Liver (tissue), 9 donors: ENCODE results near the gene INPP5A. TPM values are rescaled to one million over a fixed set of nuclear protein-coding genes. Genes with fewer than 3 reads are reported as not detected.

ENCODE experiments used
- DNase-seq: peaks from one replicate; pipeline ENCODE4 v3.0.0-alpha.2; 2017; ENCODE audit warnings: low spot score
- H3K27ac ChIP-seq, 2 donors: one replicate each; pipeline ENCODE4 v1.7.0; 2013; ENCODE audit warnings: inconsistent platforms in 2 of 2, low read length in 2 of 2, control low read depth in 1 of 2, low read depth in 1 of 2, mild to moderate bottlenecking in 1 of 2
- H3K27me3 ChIP-seq, 4 donors: one replicate each; pipeline versions ENCODE4 v1.6.1 to v1.7.0; 2013; ENCODE audit warnings: low read length in 3 of 4, inconsistent platforms in 1 of 4, mild to moderate bottlenecking in 1 of 4, moderate library complexity in 1 of 4; ENCODE audit not compliant: control insufficient read depth in 4 of 4, insufficient read depth in 4 of 4
- H3K36me3 ChIP-seq, 4 donors: one replicate each; pipeline versions ENCODE4 v1.6.1 to v1.7.0; 2013; ENCODE audit warnings: low read length in 3 of 4, mild to moderate bottlenecking in 3 of 4, low read depth in 1 of 4, moderate library complexity in 1 of 4; ENCODE audit not compliant: control insufficient read depth in 4 of 4, insufficient read depth in 3 of 4
- H3K4me1 ChIP-seq, 4 donors: one replicate each; pipeline versions ENCODE4 v1.6.1 to v1.7.0; 2013; ENCODE audit warnings: low read length in 3 of 4, mild to moderate bottlenecking in 3 of 4, moderate library complexity in 1 of 4; ENCODE audit not compliant: control insufficient read depth in 4 of 4, insufficient read depth in 4 of 4
- H3K4me3 ChIP-seq, 3 donors: one replicate each; pipeline versions ENCODE4 v1.6.1 to v1.7.0; 2013; ENCODE audit warnings: low read length in 3 of 3, control low read depth in 1 of 3, low read depth in 1 of 3, mild to moderate bottlenecking in 1 of 3
- H3K9ac ChIP-seq, 2 donors: one replicate each; pipeline ENCODE4 v1.7.0; 2013; ENCODE audit warnings: low read length in 2 of 2, mild to moderate bottlenecking in 2 of 2, moderate library complexity in 2 of 2, control low read depth in 1 of 2, low read depth in 1 of 2
- H3K9me3 ChIP-seq, 4 donors: one replicate each; pipeline versions ENCODE4 v1.6.1 to v1.7.0; 2013; ENCODE audit warnings: low read length in 3 of 4; ENCODE audit not compliant: control insufficient read depth in 4 of 4
- EGR1 ChIP-seq, 2 donors: IDR thresholded peaks; 2 replicates each; pipeline ENCODE4 v1.6.1; 2016 to 2018; ENCODE audit warnings: antibody characterized with exemption in 2 of 2, low read depth in 2 of 2
- FOXA1 ChIP-seq: IDR thresholded peaks from 2 replicates; pipeline ENCODE4 v1.6.1; 2016; ENCODE audit warnings: antibody characterized with exemption
- FOXA2 ChIP-seq: IDR thresholded peaks from 2 replicates; pipeline ENCODE4 v1.6.1; 2016; ENCODE audit warnings: antibody characterized with exemption
- GABPA ChIP-seq, 2 donors: IDR thresholded peaks in 1 of 2; conservative IDR thresholded peaks in 1 of 2; 2 replicates each; pipeline ENCODE4 v1.6.1; 2016; ENCODE audit warnings: antibody characterized with exemption in 2 of 2, mild to moderate bottlenecking in 1 of 2, moderate library complexity in 1 of 2
- HNF4A ChIP-seq, 2 donors: conservative IDR thresholded peaks; 2 replicates each; pipeline ENCODE4 v1.6.1; 2016; ENCODE audit warnings: antibody characterized with exemption in 2 of 2, mild to moderate bottlenecking in 2 of 2
- HNF4G ChIP-seq: IDR thresholded peaks from 2 replicates; pipeline ENCODE4 v1.6.1; 2016; ENCODE audit warnings: antibody characterized with exemption
- JUND ChIP-seq, 2 donors: IDR thresholded peaks; 2 replicates each; pipeline ENCODE4 v1.6.1; 2016; ENCODE audit warnings: antibody characterized with exemption in 2 of 2
- RAD21 ChIP-seq, 2 donors: IDR thresholded peaks; 2 replicates each; pipeline ENCODE4 v1.6.1; 2016; ENCODE audit warnings: antibody characterized with exemption in 2 of 2, mild to moderate bottlenecking in 2 of 2
- RXRA ChIP-seq, 2 donors: IDR thresholded peaks; 2 replicates each; pipeline ENCODE4 v1.6.1; 2017 to 2018; ENCODE audit warnings: antibody characterized with exemption in 2 of 2, mild to moderate bottlenecking in 1 of 2
- TAF1 ChIP-seq: conservative IDR thresholded peaks from 2 replicates; pipeline ENCODE4 v1.6.1; 2016; ENCODE audit warnings: antibody characterized with exemption, mild to moderate bottlenecking
- YY1 ChIP-seq: IDR thresholded peaks from 2 replicates; pipeline ENCODE4 v1.6.1; 2016; ENCODE audit warnings: antibody characterized with exemption, mild to moderate bottlenecking
- WGBS: extraction: QIAGEN DNeasy Blood & Tissue Kit; methylation state at CpG from one replicate; pipeline ENCODE4 v1.1.7; 2013; 5-methylcytosine and 5-hydroxymethylcytosine counted together
- polyA plus RNA-seq, 2 donors: library from polyadenylated mRNA; stranded (reverse) in 1 of 2; unstranded in 1 of 2; fragments of 200-250 nt in 1 of 2; fragments of >200 nt in 1 of 2; fragmentation: Nextera tagmentation in 1 of 2; extraction: Ambion mirVana in 1 of 2; gene quantifications; one replicate each; pipeline versions ENCODE4 v1.2.1 to v1.2.3, GENCODE V29; 2013 to 2015
- total RNA-seq, 2 donors: library from RNA; depleted of rRNA; stranded (reverse); fragments of >200 nt; gene quantifications; one replicate each; pipeline ENCODE4 v1.2.3, GENCODE V29; 2014
- TF ChIP-seq, protein P1 (sequence below): IDR thresholded peaks from 2 replicates; pipeline ENCODE4 v1.6.1; 2016; ENCODE audit warnings: antibody characterized with exemption
- TF ChIP-seq, protein P2 (sequence below): IDR thresholded peaks from 2 replicates; pipeline ENCODE4 v1.6.1; 2016; ENCODE audit warnings: antibody characterized with exemption
- TF ChIP-seq, protein P3 (sequence below): IDR thresholded peaks from 2 replicates; pipeline ENCODE4 v1.6.1; 2016; ENCODE audit warnings: antibody characterized with exemption
- TF ChIP-seq, protein P4 (sequence below): fragments of 150-350 bp; IDR thresholded peaks from 2 replicates; pipeline ENCODE4 v1.5.1; 2017; ENCODE audit warnings: improper control_type of control experiment, low read depth, low read length; ENCODE audit not compliant: missing input control
- donor health status: healthy.
- donor health status: healthy.
- donor health status: healthy.
- donor health status: healthy.
- donor health status: healthy.

INPP5A gene
- total and polyA plus RNA-seq, 4 donors, result 4.3 to 26.5 (median 10.9) TPM

DNA sequence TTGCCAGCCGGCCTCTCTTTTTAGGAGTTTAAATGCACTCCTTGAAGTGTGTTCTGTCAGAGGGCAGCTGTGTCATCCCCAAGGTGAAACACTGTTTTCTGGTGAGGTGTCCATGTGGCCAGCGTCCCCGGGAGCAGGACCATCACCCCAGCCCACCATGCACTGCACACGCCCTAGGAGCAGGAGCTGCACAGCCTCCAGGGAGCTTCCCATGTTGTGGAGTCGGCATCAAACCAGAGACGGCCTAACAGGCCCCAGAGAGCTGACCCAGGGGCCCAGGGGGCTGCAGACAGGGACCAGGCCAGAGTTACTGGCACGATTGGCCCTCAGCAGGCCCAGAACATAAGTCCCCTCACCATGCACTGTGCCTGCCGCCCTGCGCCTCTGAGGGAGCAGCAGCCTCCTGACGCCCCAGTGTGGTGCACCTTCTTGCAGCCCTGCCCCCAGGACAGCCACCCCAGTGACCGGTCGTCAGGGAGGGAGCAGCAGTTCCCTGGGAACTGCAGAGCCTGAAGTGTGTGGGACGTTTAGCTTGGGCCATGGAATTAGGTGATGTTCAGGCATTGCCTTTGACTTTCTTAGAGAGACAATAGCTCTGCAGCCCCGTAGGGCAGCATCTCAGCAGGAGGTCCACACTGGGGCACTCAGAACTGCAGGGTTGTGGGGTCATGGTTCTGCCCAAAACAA is 150.4 kb downstream of the INPP5A start:
- TF ChIP-seq, protein P1, sequence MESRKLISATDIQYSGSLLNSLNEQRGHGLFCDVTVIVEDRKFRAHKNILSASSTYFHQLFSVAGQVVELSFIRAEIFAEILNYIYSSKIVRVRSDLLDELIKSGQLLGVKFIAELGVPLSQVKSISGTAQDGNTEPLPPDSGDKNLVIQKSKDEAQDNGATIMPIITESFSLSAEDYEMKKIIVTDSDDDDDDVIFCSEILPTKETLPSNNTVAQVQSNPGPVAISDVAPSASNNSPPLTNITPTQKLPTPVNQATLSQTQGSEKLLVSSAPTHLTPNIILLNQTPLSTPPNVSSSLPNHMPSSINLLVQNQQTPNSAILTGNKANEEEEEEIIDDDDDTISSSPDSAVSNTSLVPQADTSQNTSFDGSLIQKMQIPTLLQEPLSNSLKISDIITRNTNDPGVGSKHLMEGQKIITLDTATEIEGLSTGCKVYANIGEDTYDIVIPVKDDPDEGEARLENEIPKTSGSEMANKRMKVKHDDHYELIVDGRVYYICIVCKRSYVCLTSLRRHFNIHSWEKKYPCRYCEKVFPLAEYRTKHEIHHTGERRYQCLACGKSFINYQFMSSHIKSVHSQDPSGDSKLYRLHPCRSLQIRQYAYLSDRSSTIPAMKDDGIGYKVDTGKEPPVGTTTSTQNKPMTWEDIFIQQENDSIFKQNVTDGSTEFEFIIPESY, result no peak
- no peak for TF ChIP-seq EGR1 (IDR thresholded peaks at IDR 0.05; ENCODE audit: low read depth in 2 of 2)
- no peak for TF ChIP-seq HNF4A (conservative IDR thresholded peaks at IDR 0.05)
- Histone ChIP-seq H3K36me3 (peaks cover 0 to 9% (median 5%) of the 10 kb centered on the region in 4 donors), H3K27ac (no peak overlapping the region), H3K4me3 (no peak overlapping the region), H3K27me3 (no peaks in the 10 kb centered on the region), H3K9me3 (no peaks in the 10 kb centered on the region), H3K9ac (no peak overlapping the region), H3K4me1 (no peaks in the 10 kb centered on the region)
- 88% methylated on average over 14 of the region's 14 CpGs for WGBS
- DNase-seq, result no peak

DNA sequence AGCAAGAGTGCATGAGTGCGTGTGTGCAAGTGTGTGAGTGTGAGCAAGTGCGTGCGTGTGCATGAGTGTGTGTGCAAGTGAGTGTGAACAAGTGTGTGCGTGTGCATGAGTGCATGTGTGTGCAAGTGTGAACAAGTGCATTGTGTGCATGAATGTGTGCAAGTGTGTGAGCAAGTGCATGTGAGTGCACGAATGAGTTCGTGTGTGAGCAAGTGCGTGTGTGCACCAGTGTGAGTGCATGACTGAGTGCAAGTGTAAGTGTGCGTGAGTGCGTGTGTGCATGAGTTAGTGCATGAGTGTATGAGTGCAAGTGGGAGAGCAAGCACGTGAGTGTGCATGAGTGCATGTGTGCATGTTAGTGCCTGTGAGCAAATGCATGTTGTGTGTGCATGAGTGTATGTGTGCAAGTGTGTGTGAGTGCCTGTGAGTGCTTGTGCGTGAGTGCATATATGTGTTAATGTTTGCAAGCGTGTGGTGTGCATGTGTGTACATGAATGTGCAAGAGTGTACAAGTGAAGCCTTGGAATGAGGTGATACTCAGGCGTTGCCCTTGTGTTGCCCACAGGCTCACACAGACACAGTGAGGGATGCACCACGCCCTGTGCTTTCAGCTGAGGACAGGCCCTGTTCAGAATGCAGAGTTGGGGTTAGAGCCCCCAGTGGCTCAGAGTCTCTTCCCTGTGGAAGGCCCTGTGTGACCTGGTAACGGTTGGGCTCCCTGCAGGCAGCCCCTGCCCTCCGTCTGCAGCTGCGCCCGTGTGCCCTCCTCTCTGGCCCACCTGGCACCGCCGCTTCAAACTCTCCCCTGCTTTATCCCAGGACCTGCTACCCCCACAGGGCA is 151.2 kb downstream of the INPP5A start:
- H3K27ac ChIP-seq, result no peak overlapping the region
- no peak for DNase-seq
- TF ChIP-seq, protein P2, sequence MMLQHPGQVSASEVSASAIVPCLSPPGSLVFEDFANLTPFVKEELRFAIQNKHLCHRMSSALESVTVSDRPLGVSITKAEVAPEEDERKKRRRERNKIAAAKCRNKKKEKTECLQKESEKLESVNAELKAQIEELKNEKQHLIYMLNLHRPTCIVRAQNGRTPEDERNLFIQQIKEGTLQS, result no peak
- no peak for TF ChIP-seq EGR1 (IDR thresholded peaks at IDR 0.05; ENCODE audit: low read depth in 2 of 2)
- no peaks in the 10 kb centered on the region for H3K9me3 ChIP-seq
- H3K36me3 ChIP-seq, result peaks cover 0 to 9% (median 5%) of the 10 kb centered on the region in 4 donors
- H3K27me3 ChIP-seq, result no peaks in the 10 kb centered on the region
- H3K4me1 ChIP-seq, result no peaks in the 10 kb centered on the region
- no peak overlapping the region for H3K9ac ChIP-seq
- no peak overlapping the region for H3K4me3 ChIP-seq
- WGBS, result 98% methylated on average over 20 of the region's 20 CpGs

DNA sequence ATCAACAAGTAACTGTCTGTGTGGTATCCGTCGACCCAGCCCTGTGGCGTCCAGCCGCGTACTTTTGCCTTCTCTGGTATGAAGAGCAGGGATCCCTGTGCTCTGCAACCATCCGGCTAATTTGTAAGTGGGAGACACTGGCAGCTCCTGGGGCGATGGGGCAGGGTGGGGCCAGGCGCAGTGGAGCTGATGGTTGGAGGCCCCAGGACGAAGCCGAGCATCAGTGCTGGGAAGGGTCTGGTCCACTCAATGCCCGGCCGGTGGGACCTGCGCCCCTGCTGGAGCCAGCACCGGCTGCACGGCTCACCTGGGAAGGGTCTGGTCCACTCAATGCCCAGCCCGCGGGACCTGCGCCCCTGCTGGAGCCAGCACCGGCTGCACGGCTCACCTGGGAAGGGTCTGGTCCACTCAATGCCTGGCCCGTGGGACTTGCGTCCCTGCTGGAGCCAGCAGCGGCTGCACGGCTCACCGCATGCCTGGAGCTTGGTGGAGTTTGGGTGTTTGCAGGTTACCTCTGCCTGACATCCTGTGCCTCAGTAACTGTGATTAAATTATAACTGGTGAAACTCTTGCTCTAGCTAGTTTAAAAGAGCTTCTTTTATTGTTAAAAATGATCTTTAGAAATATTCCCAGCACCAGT is 152.3 kb downstream of the INPP5A start:
- DNase-seq, result no peak
- H3K4me3 ChIP-seq, result no peak overlapping the region
- no peaks in the 10 kb centered on the region for H3K27me3 ChIP-seq
- WGBS, result 98% methylated on average over 25 of the region's 25 CpGs
- no peak overlapping the region for H3K9ac ChIP-seq
- H3K36me3 ChIP-seq, result peaks cover 0 to 9% (median 5%) of the 10 kb centered on the region in 4 donors
- no peak overlapping the region for H3K27ac ChIP-seq
- no peaks in the 10 kb centered on the region for H3K4me1 ChIP-seq
- H3K9me3 ChIP-seq, result peaks cover 0 to 2% (median 0%) of the 10 kb centered on the region in 4 donors
- TF ChIP-seq TAF1 (no peak), HNF4G (no peak), RAD21 (IDR thresholded peaks at IDR 0.05) (no peak), EGR1 (IDR thresholded peaks at IDR 0.05; ENCODE audit: low read depth in 2 of 2) (no peak), GABPA (IDR thresholded peaks at IDR 0.05 in 1 of 2, conservative IDR thresholded peaks at IDR 0.05 in 1 of 2) (no peak), FOXA1 (no peak), RXRA (IDR thresholded peaks at IDR 0.05) (no peak), JUND (IDR thresholded peaks at IDR 0.05) (no peak), FOXA2 (no peak), YY1 (no peak), HNF4A (conservative IDR thresholded peaks at IDR 0.05) (no peak)
- TF ChIP-seq, protein P3, sequence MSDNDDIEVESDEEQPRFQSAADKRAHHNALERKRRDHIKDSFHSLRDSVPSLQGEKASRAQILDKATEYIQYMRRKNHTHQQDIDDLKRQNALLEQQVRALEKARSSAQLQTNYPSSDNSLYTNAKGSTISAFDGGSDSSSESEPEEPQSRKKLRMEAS, result no peak
- TF ChIP-seq, protein P4, sequence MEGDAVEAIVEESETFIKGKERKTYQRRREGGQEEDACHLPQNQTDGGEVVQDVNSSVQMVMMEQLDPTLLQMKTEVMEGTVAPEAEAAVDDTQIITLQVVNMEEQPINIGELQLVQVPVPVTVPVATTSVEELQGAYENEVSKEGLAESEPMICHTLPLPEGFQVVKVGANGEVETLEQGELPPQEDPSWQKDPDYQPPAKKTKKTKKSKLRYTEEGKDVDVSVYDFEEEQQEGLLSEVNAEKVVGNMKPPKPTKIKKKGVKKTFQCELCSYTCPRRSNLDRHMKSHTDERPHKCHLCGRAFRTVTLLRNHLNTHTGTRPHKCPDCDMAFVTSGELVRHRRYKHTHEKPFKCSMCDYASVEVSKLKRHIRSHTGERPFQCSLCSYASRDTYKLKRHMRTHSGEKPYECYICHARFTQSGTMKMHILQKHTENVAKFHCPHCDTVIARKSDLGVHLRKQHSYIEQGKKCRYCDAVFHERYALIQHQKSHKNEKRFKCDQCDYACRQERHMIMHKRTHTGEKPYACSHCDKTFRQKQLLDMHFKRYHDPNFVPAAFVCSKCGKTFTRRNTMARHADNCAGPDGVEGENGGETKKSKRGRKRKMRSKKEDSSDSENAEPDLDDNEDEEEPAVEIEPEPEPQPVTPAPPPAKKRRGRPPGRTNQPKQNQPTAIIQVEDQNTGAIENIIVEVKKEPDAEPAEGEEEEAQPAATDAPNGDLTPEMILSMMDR, result no peak
- TF ChIP-seq, protein P1, result no peak
- TF ChIP-seq, protein P2, result no peak
